ENCODE results near the gene ACRV1. TPM values are rescaled to one million over a fixed set of nuclear protein-coding genes. Genes with fewer than 3 reads are reported as not detected.

Gene ACRV1
- total RNA-seq, 1 donor from 2014 or later = 0.20 TPM

GRCh38 chr11:125663910-125664309 lies 16.7 kb downstream of the ACRV1 start:
- H3K27ac Mint-ChIP-seq (ENCODE audit: unreplicated experiment) = no peak overlapping the region
- DNase-seq (ENCODE audit: low spot score) = no peak
- peaks cover 33% of the 10 kb centered on the region for H3K36me3 Mint-ChIP-seq (ENCODE audit: low read depth)
- no peak overlapping the region for H3K4me3 Mint-ChIP-seq (ENCODE audit: unreplicated experiment)
- peaks cover 32% of the 10 kb centered on the region for H3K9me3 Mint-ChIP-seq (ENCODE audit: low read depth)
- TF ChIP-seq CTCF (IDR thresholded peaks at IDR 0.05) = no peak
- H3K4me1 Mint-ChIP-seq (ENCODE audit: low read depth) = no peaks in the 10 kb centered on the region
- no peaks in the 10 kb centered on the region for H3K27me3 Mint-ChIP-seq (ENCODE audit: low read depth)

- H3K4me3 Mint-ChIP-seq (ENCODE audit: unreplicated experiment) = no peak overlapping the region
- H3K4me1 Mint-ChIP-seq (ENCODE audit: low read depth) = no peaks in the 10 kb centered on the region
- no peak for DNase-seq (ENCODE audit: low spot score)
- no peak overlapping the region for H3K27ac Mint-ChIP-seq (ENCODE audit: unreplicated experiment)
- H3K9me3 Mint-ChIP-seq (ENCODE audit: low read depth) = peaks cover 32% of the 10 kb centered on the region
- H3K36me3 Mint-ChIP-seq (ENCODE audit: low read depth) = peaks cover 30% of the 10 kb centered on the region
- no peaks in the 10 kb centered on the region for H3K27me3 Mint-ChIP-seq (ENCODE audit: low read depth)
- no peak for TF ChIP-seq CTCF (IDR thresholded peaks at IDR 0.05)
These were observed 18.0 kb downstream of the ACRV1 start for GRCh38 chr11:125662689-125663088.

GRCh38 chr11:125649465-125650166 lies 31.0 kb downstream of the ACRV1 start:
- Mint-ChIP-seq H3K27me3 (ENCODE audit: low read depth) (no peaks in the 10 kb centered on the region), H3K36me3 (ENCODE audit: low read depth) (peaks cover 23% of the 10 kb centered on the region), H3K27ac (ENCODE audit: unreplicated experiment) (no peak overlapping the region), H3K4me3 (ENCODE audit: unreplicated experiment) (no peak overlapping the region), H3K9me3 (ENCODE audit: low read depth) (no peaks in the 10 kb centered on the region), H3K4me1 (ENCODE audit: low read depth) (no peaks in the 10 kb centered on the region)
- no peak for DNase-seq (ENCODE audit: low spot score)
- TF ChIP-seq CTCF (IDR thresholded peaks at IDR 0.05) = no peak

- no peaks in the 10 kb centered on the region for H3K9me3 Mint-ChIP-seq (ENCODE audit: low read depth)
- TF ChIP-seq CTCF (IDR thresholded peaks at IDR 0.05) = no peak
- H3K27ac Mint-ChIP-seq (ENCODE audit: unreplicated experiment) = no peak overlapping the region
These were observed 34.8 kb downstream of the ACRV1 start for GRCh38 chr11:125645871-125646270.

GRCh38 chr11:125638315-125638714 lies 42.3 kb downstream of the ACRV1 start:
- no peaks in the 10 kb centered on the region for H3K4me1 Mint-ChIP-seq (ENCODE audit: low read depth)
- TF ChIP-seq CTCF (IDR thresholded peaks at IDR 0.05) = no peak
- peaks cover 21% of the 10 kb centered on the region for H3K36me3 Mint-ChIP-seq (ENCODE audit: low read depth)
- H3K4me3 Mint-ChIP-seq (ENCODE audit: unreplicated experiment) = no peak overlapping the region
- DNase-seq (ENCODE audit: low spot score) = no peak
- H3K9me3 Mint-ChIP-seq (ENCODE audit: low read depth) = no peaks in the 10 kb centered on the region
- H3K27me3 Mint-ChIP-seq (ENCODE audit: low read depth) = no peaks in the 10 kb centered on the region
- H3K27ac Mint-ChIP-seq (ENCODE audit: unreplicated experiment) = no peak overlapping the region

More at GRCh38 chr11:125645871-125646270, 34.8 kb downstream of the ACRV1 start:
- H3K36me3 Mint-ChIP-seq (ENCODE audit: low read depth) = peaks cover 24% of the 10 kb centered on the region
- no peaks in the 10 kb centered on the region for H3K27me3 Mint-ChIP-seq (ENCODE audit: low read depth)
- no peaks in the 10 kb centered on the region for H3K4me1 Mint-ChIP-seq (ENCODE audit: low read depth)
- no peak overlapping the region for H3K4me3 Mint-ChIP-seq (ENCODE audit: unreplicated experiment)
- DNase-seq (ENCODE audit: low spot score) = no peak

All from chondrocyte (in vitro differentiated cells).